Kidney (tissue), 14 donors: ENCODE data around the gene UBASH3A. TPM values are rescaled to one million over a fixed set of nuclear protein-coding genes. Genes with fewer than 3 reads are reported as not detected.

Experiments used
- DNase-seq, 5 donors: peaks; one replicate each; pipeline ENCODE4 v3.0.0-alpha.2; 2013 to 2020
- FAIRE-seq: peaks from 2 replicates; lab custom pipeline; 2012; peaks lifted over from hg19 to GRCh38; lab: Jason Lieb, UNC
- H3K27ac ChIP-seq, 2 donors: one replicate each; pipeline ENCODE4 v1.7.0; 2013; ENCODE audit warnings: low read depth in 2 of 2, low read length in 2 of 2, inconsistent platforms in 1 of 2
- H3K27me3 ChIP-seq: one replicate; pipeline ENCODE4 v1.7.1; 2013; ENCODE audit warnings: low read length, inconsistent platforms; ENCODE audit not compliant: control insufficient read depth, insufficient read depth
- H3K36me3 ChIP-seq, 3 donors: one replicate each; pipeline versions ENCODE4 v1.7.0 to v1.7.1; 2013; ENCODE audit warnings: low read length in 3 of 3, control low read depth in 1 of 3, inconsistent platforms in 1 of 3; ENCODE audit not compliant: insufficient read depth in 3 of 3, control insufficient read depth in 2 of 3
- H3K4me1 ChIP-seq, 3 donors: one replicate each; pipeline versions ENCODE4 v1.7.0 to v1.7.1; 2013; ENCODE audit warnings: low read length in 3 of 3, inconsistent platforms in 1 of 3, low read depth in 1 of 3; ENCODE audit not compliant: control insufficient read depth in 2 of 3, insufficient read depth in 2 of 3
- H3K4me3 ChIP-seq, 3 donors: one replicate each; pipeline versions ENCODE4 v1.7.0 to v1.8.1; 2013; ENCODE audit warnings: low read length in 3 of 3, control low read depth in 1 of 3, inconsistent platforms in 1 of 3
- H3K9ac ChIP-seq, 3 donors: one replicate each; pipeline versions ENCODE4 v1.7.0 to v1.7.1; 2013; ENCODE audit warnings: low read length in 3 of 3, control low read depth in 1 of 3, inconsistent platforms in 1 of 3
- H3K9me3 ChIP-seq, 3 donors: one replicate each; pipeline versions ENCODE4 v1.7.0 to v1.7.1; 2013; ENCODE audit warnings: low read length in 3 of 3, control low read depth in 1 of 3, inconsistent platforms in 1 of 3; ENCODE audit not compliant: control insufficient read depth in 2 of 3, insufficient read depth in 1 of 3
- intact Hi-C: fragments of 100-400 bp; cut with DNase I; formaldehyde crosslinking; loops from one replicate; pipeline ENCODE4 v1.11.1; 2022
- polyA plus RNA-seq: library from polyadenylated mRNA; stranded (reverse); fragments of 350-450 nt; fragmentation: Illumina TruSeq; extraction: RNeasy Lipid Tissue Mini Kit (QIAGEN cat#74804); gene quantifications from one replicate; pipeline ENCODE4 v1.2.3, GENCODE V29; 2014; ENCODE audit warnings: low read depth, low replicate concordance; ENCODE audit not compliant: insufficient read depth
- total RNA-seq: library from RNA; stranded (reverse); fragmentation: NEBNext Ultra II Directional; extraction: Animal tissue kit (Norgen Biotek cat#: 25700); gene quantifications from one replicate; pipeline ENCODE4 v1.2.1, GENCODE V29; 2021
- TF ChIP-seq, protein P1 (sequence below): IDR thresholded peaks from 3 replicates; pipeline ENCODE4 v1.5.1; 2012; ENCODE audit warnings: mild to moderate bottlenecking, moderate library complexity, borderline replicate concordance; ENCODE audit not compliant: insufficient read depth; ENCODE audit errors: extremely low read depth
- donor health status: control.
- donor health status: control.
- donor health status: control.
- donor health status: control.
- donor health status: control.
- donor health status: DM: yes; HTN: yes; CAD: no.
- donor health status: Normal renal cell carcinoma (clear cell type).

Gene UBASH3A
- total and polyA plus RNA-seq, 2 donors from 2014 or later = 2.7 TPM; not detected in 1

DNA sequence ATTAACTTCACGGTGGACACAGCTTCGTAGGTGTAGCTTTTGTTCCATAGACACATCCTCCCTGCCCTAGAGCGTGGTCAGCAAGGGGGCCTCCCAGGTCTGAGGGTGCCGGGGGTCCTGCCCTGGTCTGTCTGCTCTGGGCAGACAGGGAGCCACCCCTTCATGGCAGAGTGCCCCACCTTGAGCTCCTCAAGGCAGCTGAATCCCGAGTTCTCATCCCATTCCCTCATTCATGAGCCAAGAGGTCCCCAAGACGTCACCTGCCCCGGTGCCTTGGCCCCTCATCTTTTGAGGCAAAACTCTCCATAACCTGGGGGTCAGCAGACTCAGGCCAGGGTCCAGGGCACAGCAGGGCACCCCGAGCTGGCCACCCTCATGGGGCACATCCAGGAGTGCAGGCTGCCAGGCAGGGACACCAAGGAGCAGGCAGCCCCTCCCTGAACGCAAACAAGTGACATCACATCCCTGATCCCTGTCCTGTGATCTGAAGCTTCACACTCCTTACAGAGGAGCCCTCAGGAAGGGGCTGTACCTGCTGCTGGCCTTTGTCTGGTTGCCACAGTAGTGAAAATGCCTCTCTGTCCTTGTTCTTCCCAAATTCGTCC is 23.3 kb downstream of the UBASH3A start:
- Histone ChIP-seq H3K27me3 (no peaks in the 10 kb centered on the region), H3K36me3 (no peaks in the 10 kb centered on the region), H3K4me3 (no peak overlapping the region), H3K27ac (no peak overlapping the region), H3K9ac (no peak overlapping the region), H3K9me3 (peaks cover 0 to under 1% (median 0%) of the 10 kb centered on the region in 3 donors), H3K4me1 (no peaks in the 10 kb centered on the region)
- intact Hi-C loops = no loop called here
- TF ChIP-seq, protein P1, sequence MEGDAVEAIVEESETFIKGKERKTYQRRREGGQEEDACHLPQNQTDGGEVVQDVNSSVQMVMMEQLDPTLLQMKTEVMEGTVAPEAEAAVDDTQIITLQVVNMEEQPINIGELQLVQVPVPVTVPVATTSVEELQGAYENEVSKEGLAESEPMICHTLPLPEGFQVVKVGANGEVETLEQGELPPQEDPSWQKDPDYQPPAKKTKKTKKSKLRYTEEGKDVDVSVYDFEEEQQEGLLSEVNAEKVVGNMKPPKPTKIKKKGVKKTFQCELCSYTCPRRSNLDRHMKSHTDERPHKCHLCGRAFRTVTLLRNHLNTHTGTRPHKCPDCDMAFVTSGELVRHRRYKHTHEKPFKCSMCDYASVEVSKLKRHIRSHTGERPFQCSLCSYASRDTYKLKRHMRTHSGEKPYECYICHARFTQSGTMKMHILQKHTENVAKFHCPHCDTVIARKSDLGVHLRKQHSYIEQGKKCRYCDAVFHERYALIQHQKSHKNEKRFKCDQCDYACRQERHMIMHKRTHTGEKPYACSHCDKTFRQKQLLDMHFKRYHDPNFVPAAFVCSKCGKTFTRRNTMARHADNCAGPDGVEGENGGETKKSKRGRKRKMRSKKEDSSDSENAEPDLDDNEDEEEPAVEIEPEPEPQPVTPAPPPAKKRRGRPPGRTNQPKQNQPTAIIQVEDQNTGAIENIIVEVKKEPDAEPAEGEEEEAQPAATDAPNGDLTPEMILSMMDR = no peak
- FAIRE-seq = no peak
- peak in 1 of 5 donors; percentile 66 for DNase-seq

DNA sequence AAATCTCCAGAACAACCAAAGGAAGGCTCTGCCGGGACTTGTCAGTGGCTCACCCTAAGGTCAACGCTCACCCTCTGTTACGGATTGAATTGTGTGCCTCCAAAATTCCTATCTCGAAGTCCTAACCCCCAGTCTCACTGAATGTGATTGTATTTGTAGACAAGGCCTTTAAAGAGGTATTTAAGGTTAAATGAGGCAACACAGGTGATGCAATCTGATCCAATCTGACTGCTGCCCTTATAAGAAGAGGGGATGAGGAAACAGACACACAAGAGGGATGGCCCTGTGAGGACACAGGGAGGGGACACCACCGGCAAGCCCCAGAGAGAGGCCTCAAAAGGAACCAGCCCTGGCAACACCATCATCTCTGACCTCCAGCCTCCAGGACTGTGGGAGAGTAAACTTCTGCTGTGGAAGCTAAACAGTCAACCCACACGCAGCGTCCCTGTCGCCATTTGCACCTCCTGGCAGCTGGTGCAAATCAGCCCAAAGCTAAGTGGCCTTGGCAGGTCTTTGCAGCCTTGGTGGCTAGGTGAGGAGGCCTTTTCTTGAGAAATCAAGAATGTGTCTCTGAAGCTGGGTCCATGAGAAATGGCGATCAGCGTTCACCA is 24.2 kb downstream of the UBASH3A start:
- no peak overlapping the region for H3K27ac ChIP-seq

DNA sequence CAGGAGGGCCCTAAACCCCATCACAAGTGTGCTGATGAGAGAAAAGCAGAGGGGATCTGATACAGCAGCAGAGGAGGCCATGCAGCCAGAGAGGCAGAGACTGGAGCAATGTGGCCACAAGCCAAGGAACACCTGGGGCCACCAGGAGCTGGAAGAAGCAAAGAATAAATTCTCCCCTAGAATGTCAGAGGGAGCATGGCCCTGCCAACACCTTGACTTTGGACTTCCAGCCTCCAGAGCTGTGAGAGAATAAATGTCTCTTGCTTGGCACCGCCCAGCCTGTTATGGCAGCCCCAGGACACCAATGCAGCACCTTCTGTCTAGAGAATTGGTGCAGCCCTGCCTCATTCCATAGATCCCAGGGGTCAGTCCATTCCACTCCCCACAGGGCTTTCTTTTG is 25.3 kb downstream of the UBASH3A start:
- intact Hi-C loops = no loop called here
- DNase-seq (peak in 1 of 5 donors; percentile 13), FAIRE-seq (no peak)

More for the DNA sequence above, 24.2 kb downstream of the UBASH3A start:
- Histone ChIP-seq H3K27me3 (no peaks in the 10 kb centered on the region), H3K9me3 (peaks cover 0 to 8% (median 5%) of the 10 kb centered on the region in 3 donors), H3K4me3 (no peak overlapping the region), H3K4me1 (no peaks in the 10 kb centered on the region), H3K9ac (no peak overlapping the region), H3K36me3 (no peaks in the 10 kb centered on the region)
- DNase-seq (peak in 1 of 5 donors; percentile 48), FAIRE-seq (no peak)
- TF ChIP-seq, protein P1 = no peak
- intact Hi-C loops = no loop called here

More for the DNA sequence above, 25.3 kb downstream of the UBASH3A start:
- TF ChIP-seq, protein P1 = no peak
- Histone ChIP-seq H3K9ac (no peak overlapping the region), H3K4me3 (no peak overlapping the region), H3K27ac (no peak overlapping the region), H3K27me3 (no peaks in the 10 kb centered on the region), H3K9me3 (peaks cover 0 to 12% (median 5%) of the 10 kb centered on the region in 3 donors), H3K36me3 (no peaks in the 10 kb centered on the region), H3K4me1 (no peaks in the 10 kb centered on the region)
